Muscle layer of colon (tissue), 2 donors: ENCODE measurements around the gene CCDC80.
"Not testable (repeated sequence)": the region's sequence is repeated elsewhere in the genome, so short reads cannot be mapped to it uniquely, and the experiment has no call there.

ENCODE experiments used
- H3K27ac ChIP-seq: one replicate; pipeline ENCODE4 v1.7.0; 2013; ENCODE audit warnings: low read depth, mild to moderate bottlenecking, low read length, moderate library complexity
- H3K27me3 ChIP-seq, 2 donors: one replicate each; pipeline ENCODE4 v1.7.0; 2013; ENCODE audit warnings: low read length in 2 of 2, mild to moderate bottlenecking in 2 of 2; ENCODE audit not compliant: insufficient read depth in 2 of 2, control insufficient read depth in 1 of 2
- H3K36me3 ChIP-seq: one replicate; pipeline ENCODE4 v1.7.0; 2013; ENCODE audit warnings: mild to moderate bottlenecking, low read length; ENCODE audit not compliant: insufficient read depth
- H3K4me1 ChIP-seq: one replicate; pipeline ENCODE4 v1.7.0; 2013; ENCODE audit warnings: mild to moderate bottlenecking, low read length; ENCODE audit not compliant: insufficient read depth
- H3K4me3 ChIP-seq, 2 donors: one replicate each; pipeline ENCODE4 v1.7.0; 2013; ENCODE audit warnings: low read length in 2 of 2, low read depth in 1 of 2, mild to moderate bottlenecking in 1 of 2, moderate library complexity in 1 of 2
- H3K9ac ChIP-seq: one replicate; pipeline ENCODE4 v1.7.0; 2013; ENCODE audit warnings: low read length
- H3K9me3 ChIP-seq: one replicate; pipeline ENCODE4 v1.7.0; 2013; ENCODE audit warnings: mild to moderate bottlenecking, low read length
- donor health status: abdominal sarcoma.
- donor health status: Adenocarcinoma of cecum.

CCDC80 gene

GRCh38 chr3:112579232-112579631 is 61.7 kb downstream of the CCDC80 start:
- H3K9ac ChIP-seq, result no peak overlapping the region
- H3K4me1 ChIP-seq, result no peaks in the 10 kb centered on the region
- H3K4me3 ChIP-seq, result no peak overlapping the region
- peaks cover 17% of the 10 kb centered on the region for H3K36me3 ChIP-seq
- no peaks in the 10 kb centered on the region for H3K9me3 ChIP-seq
- no peak overlapping the region for H3K27ac ChIP-seq
- no peaks in the 10 kb centered on the region for H3K27me3 ChIP-seq

GRCh38 chr3:112572701-112573100 is 68.2 kb downstream of the CCDC80 start:
- Histone ChIP-seq H3K36me3 (peaks cover 30% of the 10 kb centered on the region), H3K27ac (no peak overlapping the region)

GRCh38 chr3:112569265-112569664 is 71.7 kb downstream of the CCDC80 start:
- no peaks in the 10 kb centered on the region for H3K9me3 ChIP-seq
- no peak overlapping the region for H3K9ac ChIP-seq
- H3K27ac ChIP-seq, result no peak overlapping the region
- no peak overlapping the region for H3K4me3 ChIP-seq
- peaks cover 34% of the 10 kb centered on the region for H3K36me3 ChIP-seq
- no peaks in the 10 kb centered on the region for H3K27me3 ChIP-seq
- no peaks in the 10 kb centered on the region for H3K4me1 ChIP-seq

More at GRCh38 chr3:112572701-112573100, 68.2 kb downstream of the CCDC80 start:
- no peaks in the 10 kb centered on the region for H3K4me1 ChIP-seq
- no peaks in the 10 kb centered on the region for H3K27me3 ChIP-seq
- no peak overlapping the region for H3K9ac ChIP-seq
- no peaks in the 10 kb centered on the region for H3K9me3 ChIP-seq
- no peak overlapping the region for H3K4me3 ChIP-seq

GRCh38 chr3:112568642-112569041 is 72.3 kb downstream of the CCDC80 start:
- Histone ChIP-seq H3K27ac (no peak overlapping the region), H3K9me3 (no peaks in the 10 kb centered on the region), H3K4me3 (no peak overlapping the region), H3K4me1 (peaks cover 1% of the 10 kb centered on the region), H3K27me3 (no peaks in the 10 kb centered on the region), H3K9ac (no peak overlapping the region), H3K36me3 (peaks cover 34% of the 10 kb centered on the region)

GRCh38 chr3:112564940-112565305 is 76.0 kb downstream of the CCDC80 start:
- H3K27me3 ChIP-seq, result no peaks in the 10 kb centered on the region
- H3K27ac ChIP-seq, result no peak overlapping the region
- no peak overlapping the region for H3K4me3 ChIP-seq
- H3K4me1 ChIP-seq, result peaks cover 18% of the 10 kb centered on the region
- no peak overlapping the region for H3K9ac ChIP-seq
- peaks cover 15% of the 10 kb centered on the region for H3K36me3 ChIP-seq
- H3K9me3 ChIP-seq, result no peaks in the 10 kb centered on the region

GRCh38 chr3:112564247-112564939 is 76.5 kb downstream of the CCDC80 start:
- not testable (repeated sequence) for H3K4me3 ChIP-seq, H3K27ac ChIP-seq, H3K27me3 ChIP-seq, H3K9me3 ChIP-seq, H3K9ac ChIP-seq
- H3K36me3 ChIP-seq, result peaks cover 14% of the 10 kb centered on the region
- peaks cover 23% of the 10 kb centered on the region for H3K4me1 ChIP-seq

GRCh38 chr3:112561734-112562529 is 79.0 kb downstream of the CCDC80 start, which contains the start of the genes ATG3 and SLC35A5:
TSS of gene ATG3 (minus strand) at chr3:112561962. CDS start at chr3:112561528, 434 bp downstream.
TSS of gene SLC35A5 (plus strand) at chr3:112562045. CDS start at chr3:112563404, 1,359 bp downstream.
- Histone ChIP-seq H3K27ac (peak within 1 kb of the TSS; percentile 62), H3K27me3 (no peaks in the 10 kb centered on the region), H3K4me3 (peak within 1 kb of the TSS; percentile 72 to 89), H3K36me3 (peaks cover 9% of the 10 kb centered on the region), H3K4me1 (peaks cover 30% of the 10 kb centered on the region), H3K9ac (peak within 1 kb of the TSS; percentile 69), H3K9me3 (no peaks in the 10 kb centered on the region)

- Histone ChIP-seq H3K4me1 (peaks cover 30% of the 10 kb centered on the region), H3K27ac (peak overlapping the region; percentile 62), H3K9ac (peak overlapping the region; percentile 69), H3K27me3 (no peaks in the 10 kb centered on the region), H3K36me3 (peaks cover 9% of the 10 kb centered on the region), H3K9me3 (no peaks in the 10 kb centered on the region), H3K4me3 (peak overlapping the region; percentile 72 to 89)
These were observed 79.5 kb downstream of the CCDC80 start for GRCh38 chr3:112561484-112561733.

- Histone ChIP-seq H3K9me3 (no peaks in the 10 kb centered on the region), H3K9ac (peak overlapping the region; percentile 69), H3K4me3 (peak overlapping the region; percentile 72 to 89), H3K4me1 (peaks cover 30% of the 10 kb centered on the region), H3K36me3 (peaks cover 9% of the 10 kb centered on the region), H3K27me3 (no peaks in the 10 kb centered on the region), H3K27ac (peak overlapping the region; percentile 62)
These were observed 80.0 kb downstream of the CCDC80 start for GRCh38 chr3:112560721-112561483.

- peaks cover 30% of the 10 kb centered on the region for H3K4me1 ChIP-seq
- H3K27ac ChIP-seq, result no peak overlapping the region
These were observed 80.6 kb downstream of the CCDC80 start for GRCh38 chr3:112560307-112560706.

GRCh38 chr3:112557976-112558375 is 83.0 kb downstream of the CCDC80 start:
- no peaks in the 10 kb centered on the region for H3K27me3 ChIP-seq
- no peaks in the 10 kb centered on the region for H3K9me3 ChIP-seq
- no peak overlapping the region for H3K4me3 ChIP-seq
- peaks cover 5% of the 10 kb centered on the region for H3K36me3 ChIP-seq
- H3K4me1 ChIP-seq, result peaks cover 22% of the 10 kb centered on the region
- H3K9ac ChIP-seq, result no peak overlapping the region
- H3K27ac ChIP-seq, result no peak overlapping the region

More at GRCh38 chr3:112560307-112560706, 80.6 kb downstream of the CCDC80 start:
- Histone ChIP-seq H3K9me3 (no peaks in the 10 kb centered on the region), H3K9ac (peak overlapping the region; percentile 69), H3K36me3 (peaks cover 9% of the 10 kb centered on the region), H3K4me3 (peak overlapping the region; percentile 72 to 89), H3K27me3 (no peaks in the 10 kb centered on the region)
